ENCODE data around the gene GNB2. TPM values are rescaled to one million over a fixed set of nuclear protein-coding genes. Genes with fewer than 3 reads are reported as not detected.
A peak's percentile ranks its signal among the peaks of the same experiment; 100 is the strongest.

The GNB2 gene
- total RNA-seq, 1 experiment from 2014 or later = 174 TPM

DNA sequence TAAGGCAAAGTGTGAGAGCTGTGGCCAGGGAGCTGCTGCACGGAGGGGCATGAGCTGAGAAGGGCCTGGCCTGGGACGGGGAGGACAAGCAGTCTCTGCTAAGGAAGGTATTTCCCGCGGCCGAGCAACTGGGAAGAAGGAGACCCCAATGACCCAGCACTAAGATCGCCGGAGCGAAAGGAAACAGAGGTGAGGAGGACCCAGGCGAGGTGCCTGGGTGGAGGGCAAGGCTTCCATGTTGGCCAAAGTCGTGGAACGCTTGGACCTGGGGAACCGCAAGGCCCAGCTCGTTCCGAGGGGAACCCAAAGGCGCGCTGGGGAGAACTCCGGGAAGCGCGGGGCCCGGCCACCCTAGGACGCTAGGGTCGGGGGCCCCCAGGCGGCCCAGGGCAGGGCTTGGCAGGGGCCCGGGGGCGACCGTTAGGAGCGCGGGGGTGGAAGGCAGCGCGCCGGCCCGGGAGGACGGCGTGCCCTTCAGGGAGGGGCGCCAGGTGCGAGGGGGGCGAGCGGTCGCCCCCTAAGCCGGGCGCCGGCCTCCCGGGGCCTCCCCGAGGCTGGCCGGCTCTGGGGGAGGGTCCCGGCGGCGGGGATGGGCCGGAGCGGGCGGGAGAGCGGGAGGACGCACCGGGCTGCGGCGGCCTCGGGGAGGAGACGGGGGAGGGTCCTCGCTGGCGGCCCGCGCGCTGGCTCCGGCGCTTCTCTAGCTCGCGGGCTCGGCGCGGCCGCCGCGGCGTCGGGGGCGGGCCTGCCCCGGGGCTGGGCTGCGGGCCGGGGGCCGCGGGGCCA is 20.0 kb downstream of the GNB2 start:
- Histone ChIP-seq H2BK12ac (ENCODE audit: insufficient read length, low read depth, low read length) (no peak overlapping the region), H3K4me1 (ENCODE audit: insufficient read depth, low read length) (0 out of 2 replicates have a peak, but pooled peaks cover 5% of the 10 kb centered on the region), H3K23ac (ENCODE audit: insufficient read length, low read depth, low read length) (no peak overlapping the region), H3K27ac (ENCODE audit: insufficient read length, low read depth, low read length) (no peak overlapping the region), H3K18ac (ENCODE audit: insufficient read length, low read depth, low read length) (no peak overlapping the region), H2AFZ (ENCODE audit: low read length) (no peak overlapping the region), H4K91ac (ENCODE audit: insufficient read length, low read depth, low read length) (no peak overlapping the region), H2BK120ac (ENCODE audit: low read depth, low read length, poor library complexity, severe bottlenecking) (no peak overlapping the region), H2BK5ac (ENCODE audit: insufficient read length, low read length) (no peak overlapping the region), H4K8ac (replicated peaks; ENCODE audit: insufficient read length, low read depth, low read length) (no peak overlapping the region), H3K9ac (ENCODE audit: extremely low read depth, insufficient read length, low read length) (peak overlapping the region; percentile 82), H3K27me3 (ENCODE audit: insufficient read depth, low read length) (no peaks in the 10 kb centered on the region), H2AK5ac (ENCODE audit: insufficient read length, low read length) (no peak overlapping the region), H3K4me2 (ENCODE audit: insufficient read depth, insufficient read length, low read length) (peak overlapping the region; percentile 80), H3T11ph (ENCODE audit: low read length) (no peak overlapping the region), H3K79me2 (ENCODE audit: insufficient read depth, low read length) (peaks cover 30% of the 10 kb centered on the region; the same call in 1 of the 2 replicates), H3K4ac (ENCODE audit: low read depth, low read length) (no peak overlapping the region), H2BK15ac (ENCODE audit: low read depth, low read length) (no peak overlapping the region), H3K79me1 (ENCODE audit: insufficient read depth, low read depth, low read length, poor library complexity, severe bottlenecking) (peaks cover 5% of the 10 kb centered on the region), H3K23me2 (ENCODE audit: insufficient read length, low read depth, low read length, poor library complexity, severe bottlenecking) (peaks cover 12% of the 10 kb centered on the region), H3K9me3 (ENCODE audit: control insufficient read depth, low read depth, low read length) (no peaks in the 10 kb centered on the region), H3K56ac (ENCODE audit: insufficient read length, low read depth, low read length) (no peak overlapping the region), H2BK20ac (ENCODE audit: low read depth, low read length, poor library complexity, severe bottlenecking) (no peak overlapping the region), H4K20me1 (ENCODE audit: control insufficient read depth, insufficient read depth, insufficient read length) (no peaks in the 10 kb centered on the region), H3K14ac (ENCODE audit: insufficient read depth, low read length) (peak overlapping the region; percentile 59), H4K5ac (ENCODE audit: insufficient read length, low read depth, low read length) (no peak overlapping the region)
- peak; percentile 30 for DNase-seq
- peak overlapping the region; percentile 92 to 98 (median 96) for H3K27ac Mint-ChIP-seq
- peak overlapping the region; percentile 97 for H3K4me3 Mint-ChIP-seq
- no CpG with 5 or more reads among the region's 81 CpGs for WGBS (ENCODE audit: extremely low coverage, insufficient read length, low lambda C conversion rate)
- peaks cover 32 to 43% of the 10 kb centered on the region in 2 experiments for H3K4me1 Mint-ChIP-seq
- H3K36me3 Mint-ChIP-seq (ENCODE audit: insufficient read depth in 1 of 3, low read depth in 3 of 3) = peaks cover 15 to 24% (median 22%) of the 10 kb centered on the region in 3 experiments
- TF ChIP-seq, protein P1, sequence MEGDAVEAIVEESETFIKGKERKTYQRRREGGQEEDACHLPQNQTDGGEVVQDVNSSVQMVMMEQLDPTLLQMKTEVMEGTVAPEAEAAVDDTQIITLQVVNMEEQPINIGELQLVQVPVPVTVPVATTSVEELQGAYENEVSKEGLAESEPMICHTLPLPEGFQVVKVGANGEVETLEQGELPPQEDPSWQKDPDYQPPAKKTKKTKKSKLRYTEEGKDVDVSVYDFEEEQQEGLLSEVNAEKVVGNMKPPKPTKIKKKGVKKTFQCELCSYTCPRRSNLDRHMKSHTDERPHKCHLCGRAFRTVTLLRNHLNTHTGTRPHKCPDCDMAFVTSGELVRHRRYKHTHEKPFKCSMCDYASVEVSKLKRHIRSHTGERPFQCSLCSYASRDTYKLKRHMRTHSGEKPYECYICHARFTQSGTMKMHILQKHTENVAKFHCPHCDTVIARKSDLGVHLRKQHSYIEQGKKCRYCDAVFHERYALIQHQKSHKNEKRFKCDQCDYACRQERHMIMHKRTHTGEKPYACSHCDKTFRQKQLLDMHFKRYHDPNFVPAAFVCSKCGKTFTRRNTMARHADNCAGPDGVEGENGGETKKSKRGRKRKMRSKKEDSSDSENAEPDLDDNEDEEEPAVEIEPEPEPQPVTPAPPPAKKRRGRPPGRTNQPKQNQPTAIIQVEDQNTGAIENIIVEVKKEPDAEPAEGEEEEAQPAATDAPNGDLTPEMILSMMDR (conservative IDR thresholded peaks at IDR 0.05) = no peak
- H3K27me3 Mint-ChIP-seq (ENCODE audit: low read depth) = peaks cover 2% of the 10 kb centered on the region; the same call in 1 of the 2 replicates
- H3K9me3 Mint-ChIP-seq = no peaks in the 10 kb centered on the region
